ENCODE data around the gene DUSP1.
"Not testable (repeated sequence)": the region's sequence is repeated elsewhere in the genome, so short reads cannot be mapped to it uniquely, and the experiment has no call there.

The DUSP1 gene

DNA sequence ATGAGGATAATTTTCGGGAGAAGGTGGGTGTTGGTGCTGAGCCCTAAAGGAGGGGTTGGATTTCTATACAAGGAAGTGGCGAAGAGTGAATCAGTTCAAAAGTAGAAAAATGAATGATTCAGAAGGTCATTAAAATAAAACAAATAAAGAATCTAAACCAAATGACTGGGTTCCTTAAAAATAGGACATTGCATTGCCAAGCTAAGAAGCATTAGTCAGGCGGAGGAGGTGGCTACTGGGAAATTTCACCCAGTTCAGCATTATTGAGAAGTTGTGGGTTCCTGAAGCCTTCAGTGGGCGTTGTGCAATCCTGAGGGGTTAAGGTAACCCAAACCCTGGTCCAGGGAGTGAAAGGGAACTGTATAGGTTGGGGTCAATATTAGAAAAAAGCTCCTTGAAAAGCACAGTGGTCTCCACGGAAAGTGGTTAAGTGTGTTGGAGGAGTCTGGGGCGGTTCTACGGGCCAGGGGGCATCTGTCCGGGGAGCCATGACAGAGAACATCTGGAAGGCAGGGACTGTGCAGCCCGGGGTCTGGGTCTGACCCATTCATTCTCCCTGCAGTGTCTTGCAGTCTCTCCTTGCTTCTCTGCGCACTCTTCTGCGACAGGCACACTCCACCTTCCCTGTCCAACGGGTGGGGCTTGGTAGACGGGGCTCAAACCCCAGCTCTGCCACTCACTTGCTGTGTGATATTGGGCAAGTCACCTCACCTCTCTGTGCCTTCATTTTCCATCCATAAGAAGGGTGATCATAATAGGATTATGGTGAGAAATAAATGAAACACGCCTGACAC is 27.6 kb upstream of the DUSP1 start:
- DNase-seq (ENCODE audit: low read depth in 2 of 2) = no peak

DNA sequence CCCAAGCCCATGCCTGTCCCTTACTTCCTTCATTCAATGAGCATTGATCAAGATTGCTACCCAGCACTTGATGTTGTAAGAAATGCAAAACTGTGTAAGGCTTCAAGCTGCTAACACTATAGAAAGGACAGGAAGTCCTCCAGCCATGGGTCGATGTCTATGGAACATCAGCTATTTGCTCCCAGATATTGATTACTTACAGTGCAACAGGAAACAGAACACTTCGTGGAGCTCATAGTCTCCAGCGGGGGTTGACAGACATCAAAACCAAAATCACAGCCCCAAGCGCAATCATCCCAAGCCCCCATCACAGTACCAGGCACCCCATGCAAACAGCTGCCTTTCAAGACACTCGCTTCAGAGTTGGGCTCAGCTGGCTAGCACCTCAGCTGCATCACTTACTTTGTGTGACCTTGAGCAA is 26.8 kb upstream of the DUSP1 start:
- DNase-seq (ENCODE audit: low read depth in 2 of 2) = no peak

DNA sequence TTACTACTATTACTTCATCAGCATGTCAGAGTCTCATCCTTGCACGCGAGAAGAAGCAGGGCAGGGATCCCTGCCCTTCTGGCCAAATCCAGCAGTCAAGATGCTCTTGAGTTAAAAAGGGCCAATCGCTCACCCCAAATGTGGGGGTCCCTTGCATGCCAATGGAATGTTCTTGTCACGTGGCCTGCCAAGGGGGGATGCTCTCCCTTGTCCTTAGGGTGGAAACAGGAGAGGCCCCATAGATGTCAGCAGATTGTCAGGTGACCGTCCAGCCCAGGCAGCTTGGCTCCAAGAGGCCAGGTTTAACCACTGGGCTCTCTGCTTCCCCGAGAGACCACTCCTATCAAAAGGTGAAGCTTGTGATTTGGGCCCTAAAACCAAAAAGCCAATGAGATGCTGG is 25.3 kb upstream of the DUSP1 start:
- DNase-seq (ENCODE audit: low read depth in 2 of 2) = no peak

DNA sequence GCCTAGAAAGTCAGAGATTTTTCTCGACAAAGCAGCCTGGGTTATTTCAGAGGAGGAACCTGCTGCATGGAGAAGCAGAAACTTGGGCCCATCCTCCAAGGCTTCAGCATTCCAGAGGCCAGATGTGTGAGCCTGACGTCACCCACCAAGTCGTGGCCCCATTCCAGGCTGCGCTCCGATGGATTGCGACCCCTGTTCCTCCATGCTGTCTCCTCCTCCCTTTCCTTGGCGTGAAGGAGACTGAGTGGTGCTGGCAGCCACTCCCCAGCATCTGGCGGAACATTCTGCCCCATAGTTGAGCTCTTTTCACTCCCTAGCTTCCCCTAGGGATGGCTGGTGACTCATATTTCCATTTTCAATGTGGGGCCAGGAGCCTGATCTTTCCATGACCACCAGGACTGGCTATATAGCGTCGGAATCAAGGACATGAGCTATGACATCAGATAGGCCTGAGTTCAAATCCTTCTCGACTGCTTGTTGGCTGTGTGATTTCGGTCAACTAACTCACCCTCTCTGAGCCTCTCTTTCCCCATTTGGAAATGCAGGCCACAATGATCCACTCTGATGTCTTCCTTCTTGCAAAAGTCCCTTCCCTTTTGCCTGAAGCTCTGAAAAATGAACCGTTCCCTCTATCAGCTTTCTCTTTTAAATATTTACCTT is 24.5 kb upstream of the DUSP1 start:
- no peak for DNase-seq (ENCODE audit: low read depth in 2 of 2)

DNA sequence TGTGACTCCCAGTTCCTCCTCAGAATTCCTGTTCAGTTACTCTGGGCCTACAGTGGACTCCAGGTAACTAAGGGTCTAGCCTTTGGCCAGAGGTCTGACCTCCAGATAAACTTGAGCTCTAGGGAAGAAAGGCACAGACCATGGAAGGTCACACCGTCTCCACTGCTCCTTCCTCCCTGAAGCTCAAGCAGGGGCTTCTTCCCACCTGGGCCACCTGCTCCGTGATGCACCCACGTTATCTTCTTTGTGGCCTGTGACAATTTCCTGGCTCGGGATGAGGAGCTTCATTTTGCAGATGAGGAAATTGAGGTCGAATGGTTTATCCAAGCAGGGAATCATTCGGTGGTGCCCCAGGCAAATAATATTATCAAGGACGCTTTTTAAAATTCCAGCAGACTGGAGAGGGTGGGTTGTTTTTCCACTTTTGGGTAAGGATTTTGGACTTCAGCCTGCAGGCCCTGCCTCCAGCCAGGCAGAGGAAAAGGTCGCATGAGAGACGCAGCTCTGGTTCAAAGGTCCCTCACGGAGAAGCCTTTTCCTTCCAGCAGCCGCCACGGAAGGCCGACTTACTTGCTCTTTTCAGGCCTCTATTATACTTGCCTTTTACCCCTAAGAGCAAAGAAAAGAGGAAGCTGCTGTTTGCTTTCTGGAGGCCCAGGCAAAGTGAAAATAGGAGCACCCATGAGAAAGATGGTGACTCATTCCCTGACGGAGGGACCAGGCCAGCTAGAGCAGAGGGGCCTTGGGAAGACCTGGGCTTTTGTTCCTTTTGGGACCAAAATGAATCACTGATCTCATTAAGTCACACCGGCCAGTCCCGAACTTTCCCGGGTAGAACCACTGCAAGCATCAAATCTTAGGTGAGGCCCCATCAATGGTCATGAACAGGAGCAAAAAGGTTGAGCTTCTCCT is 22.8 kb upstream of the DUSP1 start:
- DNase-seq (ENCODE audit: low read depth in 2 of 2) = no peak

DNA sequence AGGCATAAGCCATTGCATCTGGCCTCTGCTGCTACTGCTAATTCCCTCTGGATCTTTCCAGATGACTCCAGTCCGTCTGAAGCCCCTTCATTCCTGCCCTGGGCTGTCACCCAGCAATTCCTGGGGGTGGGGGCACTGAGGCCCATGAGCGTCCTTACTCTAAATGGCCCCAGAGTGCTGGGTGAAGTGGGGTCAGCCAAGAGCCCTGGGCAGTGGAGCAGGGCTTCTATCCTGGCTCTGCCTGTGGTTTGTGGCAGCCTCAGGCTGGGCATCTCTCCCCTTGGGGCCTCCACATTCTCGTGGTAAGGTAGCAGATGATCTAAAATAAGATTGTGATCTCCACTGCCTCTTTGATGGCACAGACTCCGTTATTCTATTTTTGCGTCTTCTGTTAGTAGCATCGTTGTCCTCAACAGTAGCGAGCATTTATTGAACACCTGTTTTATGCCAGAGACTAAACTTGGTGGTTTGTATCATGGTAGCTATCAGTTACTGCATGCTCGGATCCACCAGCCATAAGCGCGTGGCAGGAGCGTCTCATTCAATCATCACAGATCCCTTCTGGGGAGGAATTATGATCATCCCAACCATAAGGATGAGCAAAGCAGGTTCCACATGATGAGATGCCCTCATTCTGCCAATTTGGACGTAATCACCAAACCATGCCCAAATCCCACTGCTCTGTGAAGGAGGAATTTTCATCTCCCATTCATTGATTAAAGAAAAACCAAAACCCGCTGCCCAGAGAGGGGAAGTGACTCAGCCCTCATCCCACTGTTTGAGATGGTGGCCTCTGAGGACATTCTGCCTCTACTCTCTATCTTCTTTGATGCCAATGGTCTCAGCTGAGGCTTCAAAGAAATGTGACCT is 21.9 kb upstream of the DUSP1 start:
- DNase-seq (ENCODE audit: low read depth in 2 of 2) = no peak

DNA sequence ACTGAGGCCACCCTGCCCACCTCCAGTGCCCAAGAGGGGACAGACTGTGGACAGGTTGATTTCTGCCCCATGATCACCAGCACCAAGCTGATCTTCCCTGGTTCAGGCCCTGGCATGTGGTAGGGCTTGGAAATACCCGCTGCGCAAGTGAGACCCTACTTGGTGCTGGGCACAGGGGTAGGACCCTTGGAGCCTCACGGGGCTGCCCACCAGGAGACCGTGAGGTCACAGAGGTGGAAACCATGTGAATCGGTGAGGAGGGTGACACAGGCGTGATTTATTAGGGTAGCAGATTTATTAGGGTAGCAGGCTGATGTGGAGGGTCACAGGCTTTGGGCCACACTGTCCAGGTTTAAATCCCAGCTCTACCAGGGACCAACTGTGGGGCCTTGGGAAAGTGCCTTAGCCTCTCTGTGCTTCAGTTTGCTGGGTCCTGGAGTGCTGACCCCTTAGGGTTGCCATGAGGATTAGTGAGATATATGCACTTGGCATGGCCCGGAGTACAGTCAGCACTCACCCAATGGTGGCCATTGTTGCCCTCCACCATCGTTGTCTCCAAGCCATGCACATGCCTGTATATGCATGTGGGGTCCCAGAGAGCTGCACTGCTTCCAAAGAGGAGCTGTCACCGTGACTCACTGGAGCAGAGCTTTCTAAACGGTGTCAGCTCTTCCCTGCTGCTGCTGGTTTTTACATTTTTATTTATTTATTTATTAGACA is 20.9 kb upstream of the DUSP1 start:
- no peak for DNase-seq (ENCODE audit: low read depth in 2 of 2)

DNA sequence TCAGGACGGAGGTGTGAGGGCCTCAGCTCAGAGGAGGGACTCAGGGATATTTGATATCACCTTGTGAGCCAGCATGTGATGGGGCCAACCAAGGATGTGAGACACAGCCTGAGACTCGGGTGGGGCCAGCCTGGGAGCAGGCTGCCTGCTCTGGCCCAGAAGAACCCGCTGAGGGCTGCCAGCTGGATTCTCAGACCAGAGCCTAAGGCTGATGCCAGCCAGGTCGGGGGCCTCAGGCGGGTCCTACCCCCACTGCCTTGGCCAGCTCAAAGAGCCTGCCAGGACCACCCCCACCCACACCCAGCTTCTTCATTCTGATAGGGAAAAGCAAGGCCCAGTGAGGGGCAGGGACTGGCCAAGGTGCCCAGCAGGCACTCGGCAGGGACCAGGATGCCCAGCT is 20.3 kb upstream of the DUSP1 start:
- DNase-seq (ENCODE audit: low read depth in 2 of 2) = no peak

DNA sequence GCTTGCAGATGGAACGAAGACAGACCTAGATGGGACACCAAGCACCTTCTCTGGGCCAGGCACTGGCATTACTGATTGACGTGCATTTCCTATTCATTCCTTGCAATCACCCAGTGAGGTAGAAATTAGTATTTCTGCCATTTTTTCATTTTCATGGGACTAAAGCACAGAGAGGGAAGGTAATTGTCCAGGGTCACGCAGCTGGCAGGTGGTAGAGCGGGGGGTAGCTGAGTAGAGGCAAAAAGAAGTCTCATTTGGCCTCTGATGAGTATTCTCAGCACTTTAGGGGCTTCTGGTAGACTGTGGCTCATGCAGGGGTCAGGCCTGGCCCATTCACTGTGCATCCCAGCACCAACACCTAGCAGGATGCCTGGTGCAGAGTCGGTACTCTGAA is 19.5 kb upstream of the DUSP1 start:
- DNase-seq (ENCODE audit: low read depth in 2 of 2) = no peak

DNA sequence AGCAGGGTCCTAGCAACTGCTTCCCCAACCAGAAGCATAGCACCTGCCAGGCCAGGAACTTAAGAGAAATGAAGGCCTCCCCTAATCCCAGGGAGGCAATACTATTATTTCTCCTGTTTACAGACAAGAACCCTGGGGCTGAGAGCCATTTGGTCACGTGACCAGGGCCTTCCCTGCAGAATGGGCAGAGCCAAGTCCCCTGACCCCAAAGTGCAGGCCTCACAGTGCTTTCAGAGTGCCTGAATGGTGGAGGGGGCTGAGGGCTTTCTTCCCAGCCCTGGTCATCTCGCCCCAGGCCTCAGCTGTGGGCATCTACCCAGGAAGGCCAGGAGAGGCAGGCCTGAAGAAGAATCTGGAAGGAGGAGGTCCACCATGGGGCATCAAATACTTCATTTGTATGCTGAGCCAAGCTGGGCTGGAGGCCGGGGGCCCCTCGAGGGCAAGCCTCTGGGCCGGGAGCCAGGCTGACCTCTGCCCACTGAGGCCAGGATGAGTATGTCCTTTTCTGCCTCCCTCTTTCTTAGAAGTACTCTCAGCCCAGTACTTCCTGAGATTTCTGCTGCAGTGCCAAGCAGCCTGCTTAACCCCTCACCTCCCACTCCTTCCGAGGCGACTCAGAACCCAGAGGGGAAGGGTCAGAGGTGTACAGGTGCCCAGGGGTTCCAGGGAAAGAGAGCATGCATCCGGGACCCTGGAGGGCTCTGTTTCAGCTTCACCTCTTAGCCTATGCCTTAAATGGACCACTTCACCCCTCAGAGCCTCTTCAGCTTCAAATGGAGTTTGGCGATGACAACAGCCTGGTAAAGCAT is 18.9 kb upstream of the DUSP1 start:
- no peak for DNase-seq (ENCODE audit: low read depth in 2 of 2)

DNA sequence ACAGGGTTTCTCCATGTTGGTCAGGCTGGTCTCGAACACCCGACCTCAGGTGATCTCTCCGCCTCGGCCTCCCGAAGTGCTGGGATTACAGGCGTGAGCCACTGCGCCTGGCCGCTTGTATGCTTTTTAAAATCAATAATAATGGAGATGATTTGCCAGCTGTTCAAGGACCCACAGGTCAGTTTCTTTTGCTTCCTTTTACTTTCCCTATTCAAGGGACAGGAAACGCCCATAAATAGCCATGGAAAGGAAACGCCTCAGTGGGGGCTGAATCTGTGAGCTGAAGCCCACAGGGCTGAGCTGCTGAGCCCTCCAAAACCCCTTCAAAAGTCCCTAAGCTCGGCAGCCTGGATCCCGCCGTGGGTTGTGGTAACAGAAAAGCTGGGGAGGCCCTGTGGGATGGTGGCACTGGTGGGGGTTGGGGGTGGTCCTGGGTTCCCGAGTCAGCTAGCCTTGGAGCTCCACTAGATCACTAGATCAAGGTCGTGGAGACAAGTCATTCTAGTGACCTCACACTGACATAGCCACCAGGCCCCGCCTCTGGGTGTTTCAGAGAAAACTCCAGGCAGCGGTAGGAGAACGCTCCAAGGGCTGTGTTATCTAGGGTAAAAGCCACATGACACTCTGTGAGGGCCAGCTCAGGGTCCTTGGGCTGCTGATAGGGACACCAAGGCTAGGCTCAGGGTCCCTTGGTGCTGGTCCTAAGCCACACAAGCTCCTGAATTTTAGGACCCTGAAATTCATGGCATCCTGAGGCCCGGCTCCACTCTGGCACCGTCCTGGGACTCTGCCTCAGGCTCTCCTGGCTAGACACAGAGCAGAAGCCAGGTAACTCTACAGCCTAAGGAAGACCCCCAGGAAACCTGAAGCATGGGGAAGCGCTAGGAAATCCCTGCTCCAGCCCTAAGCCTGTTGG is 18.0 kb upstream of the DUSP1 start:
- DNase-seq (ENCODE audit: low read depth in 2 of 2) = no peak

DNA sequence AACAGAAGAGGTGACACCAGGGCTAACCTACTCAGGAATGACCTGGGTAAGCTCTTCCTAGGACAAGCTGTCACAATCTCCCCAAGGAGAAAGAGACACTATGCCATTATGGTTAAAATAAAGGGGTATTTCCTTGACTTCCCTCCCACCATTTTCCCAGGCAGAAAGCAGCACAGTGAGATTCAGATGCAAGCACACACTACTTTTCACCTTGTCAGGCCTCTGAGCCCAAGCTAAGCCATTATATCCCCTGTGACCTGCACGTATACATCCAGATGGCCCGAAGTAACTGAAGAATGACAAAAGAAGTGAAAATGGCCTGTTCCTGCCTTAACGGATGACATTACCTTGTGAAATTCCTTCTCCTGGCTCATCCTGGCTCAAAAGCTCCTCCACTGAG is 16.5 kb upstream of the DUSP1 start:
- not testable (repeated sequence) for DNase-seq (ENCODE audit: low read depth in 2 of 2)

DNA sequence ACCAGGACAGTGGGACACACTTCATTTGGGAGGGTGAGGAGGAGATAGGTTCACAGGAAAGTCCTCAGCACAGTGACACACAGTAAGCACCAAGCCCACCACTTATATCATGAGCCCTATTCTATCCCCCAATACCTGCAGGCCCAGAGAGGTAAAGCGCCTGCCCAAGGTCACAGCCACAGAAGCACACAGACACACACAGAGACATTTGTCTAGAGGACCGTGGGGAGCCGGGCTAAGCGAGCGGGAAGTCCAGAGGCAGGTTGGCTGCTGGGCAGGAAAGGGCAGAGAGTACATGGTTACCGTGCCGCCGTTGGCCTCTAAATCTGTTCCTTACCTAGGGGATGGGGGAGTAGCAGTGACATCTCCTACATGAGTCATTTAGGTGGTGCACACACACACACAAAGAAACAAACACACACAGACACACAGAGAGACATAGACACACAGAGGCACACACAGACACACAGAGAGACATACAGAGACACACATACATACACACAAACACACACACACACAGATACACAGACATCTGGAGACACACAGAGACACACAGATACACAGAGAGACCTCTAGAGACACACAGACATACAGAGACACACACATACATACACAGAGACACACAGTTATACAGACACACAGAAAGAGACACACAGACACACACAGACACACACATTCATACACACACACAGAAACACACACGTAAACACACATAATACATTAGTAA is 15.9 kb upstream of the DUSP1 start:
- no peak for DNase-seq (ENCODE audit: low read depth in 2 of 2)

DNA sequence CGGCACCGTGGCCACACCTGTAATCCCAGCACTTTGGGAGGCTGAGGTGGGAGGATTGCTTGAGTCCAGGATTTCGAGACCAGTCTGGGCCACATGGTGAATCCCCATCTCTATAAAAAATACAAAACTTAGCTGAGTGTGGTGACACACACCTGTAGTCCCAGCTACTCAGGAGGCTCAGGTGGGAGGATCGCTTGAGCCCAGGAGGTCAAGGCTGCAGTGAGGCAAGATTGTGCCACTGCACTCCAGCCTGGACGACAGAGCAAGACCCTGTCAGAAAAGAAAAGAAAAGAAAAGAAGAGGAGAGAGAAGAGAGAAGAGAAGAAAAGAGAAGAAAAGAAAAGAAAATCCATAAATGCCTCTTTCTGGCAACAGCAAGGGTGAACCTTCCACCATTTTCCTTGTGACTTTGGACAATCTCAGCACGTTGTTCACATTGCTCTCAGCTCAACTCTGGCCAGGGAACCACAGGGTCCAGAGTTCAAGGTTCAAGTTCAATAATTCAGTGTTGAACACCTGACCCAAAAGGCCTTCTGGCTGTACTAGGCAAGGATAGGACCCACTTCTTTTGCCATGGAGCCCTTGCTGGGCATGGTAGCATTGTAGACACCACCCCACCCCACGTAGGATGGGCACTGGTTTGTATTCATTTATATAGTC is 14.6 kb upstream of the DUSP1 start:
- no peak for DNase-seq (ENCODE audit: low read depth in 2 of 2)

DNA sequence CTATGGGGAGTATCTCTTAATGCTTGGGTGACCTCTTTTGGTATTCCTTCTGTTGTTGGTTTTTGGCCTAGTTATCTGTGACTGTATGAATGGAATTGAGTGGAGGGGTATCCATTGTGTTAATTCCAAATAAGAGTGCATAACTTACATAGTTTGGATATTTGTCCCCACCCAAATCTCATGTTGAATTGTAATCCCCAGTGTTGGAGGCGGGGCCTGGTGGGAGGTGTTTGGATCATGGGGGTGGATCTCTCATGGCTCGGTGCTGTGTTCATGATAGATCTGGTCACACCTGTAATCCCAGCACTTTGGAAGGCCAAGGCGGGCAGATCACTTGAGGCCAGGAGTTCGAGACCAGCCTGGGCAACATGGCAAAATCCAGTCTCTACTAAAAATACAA is 13.2 kb upstream of the DUSP1 start:
- DNase-seq (ENCODE audit: low read depth in 2 of 2) = not testable (repeated sequence)

DNA sequence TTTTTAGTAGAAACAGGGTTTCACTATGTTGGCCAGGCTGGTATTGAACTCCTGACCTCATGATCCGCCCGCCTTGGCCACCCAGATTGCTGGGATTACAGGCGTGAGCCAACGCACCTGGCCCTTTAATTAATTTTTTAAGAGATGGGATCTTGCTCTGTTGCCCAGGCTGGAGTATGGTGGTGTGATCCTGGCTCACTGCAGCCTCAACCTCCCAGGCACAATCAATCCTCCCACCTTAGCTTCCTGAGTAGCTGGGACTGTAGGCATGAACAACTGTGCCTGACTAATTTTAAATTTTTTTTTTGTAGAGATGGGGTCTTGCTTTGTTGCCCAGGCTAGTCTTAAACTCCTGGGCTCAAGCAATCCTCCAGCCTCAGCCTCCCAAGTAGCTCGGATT is 12.3 kb upstream of the DUSP1 start:
- DNase-seq (ENCODE audit: low read depth in 2 of 2) = not testable (repeated sequence)

DNA sequence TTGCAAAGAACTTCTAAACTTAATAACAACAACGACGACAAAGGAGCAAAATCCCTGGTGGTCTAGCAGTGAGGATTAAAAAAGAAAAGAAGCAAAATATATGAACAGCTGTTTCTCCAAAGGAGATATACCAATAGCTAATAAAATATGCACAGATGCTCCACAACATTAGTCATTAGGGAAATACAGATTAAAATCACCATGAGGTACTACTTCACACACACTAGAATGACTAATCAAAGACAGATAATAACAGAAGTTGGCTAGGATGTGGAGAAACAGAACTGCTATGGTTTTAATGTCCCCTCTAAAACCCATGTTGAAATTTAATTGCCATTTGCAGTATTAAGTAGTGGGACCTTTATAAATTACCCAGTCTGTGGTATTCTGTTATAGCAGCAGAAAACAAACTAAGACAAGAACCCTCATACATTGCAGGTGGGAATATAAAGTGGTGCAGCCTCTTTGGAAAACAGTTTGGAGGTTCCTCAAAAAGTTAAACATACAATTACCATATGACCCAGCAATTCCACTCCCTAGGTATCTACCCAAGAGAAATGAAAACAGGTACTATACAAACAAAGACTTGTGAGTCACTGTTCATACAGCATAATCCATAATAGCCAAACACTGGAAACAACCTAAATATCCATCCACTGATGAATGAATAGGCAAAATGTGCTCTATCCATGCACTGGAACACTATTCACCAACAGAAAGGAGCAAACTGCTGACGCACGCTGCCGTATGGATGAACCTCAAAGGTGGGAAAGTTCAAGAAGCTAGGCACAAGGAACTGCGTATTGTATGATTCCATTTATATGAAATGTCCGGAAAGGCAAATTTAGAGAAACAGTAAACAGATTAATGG is 11.4 kb upstream of the DUSP1 start:
- DNase-seq (ENCODE audit: low read depth in 2 of 2) = no peak

Data from stimulated activated CD8-positive, alpha-beta memory T cell treated with anti-CD3 and anti-CD28 coated beads, Interleukin-2, amount 100 ng/mL, for 48 hours (primary cell).